Nephron (organoid): ENCODE data around the gene PIGQ.

ENCODE experiments used
- H3K27ac Mint-ChIP-seq, 3 experiments: 2 replicates each; pipeline ENCODE4 v1.8.0; 2020; ENCODE audit warnings: mixed read lengths in 3 of 3, mild to moderate bottlenecking in 2 of 3, moderate library complexity in 1 of 3
- H3K27me3 Mint-ChIP-seq: 2 replicates; pipeline ENCODE4 v1.8.0; 2021; ENCODE audit warnings: low read depth, mild to moderate bottlenecking, moderate library complexity, mixed read lengths
- H3K36me3 Mint-ChIP-seq: 2 replicates; pipeline ENCODE4 v1.8.0; 2020; ENCODE audit warnings: low read depth, mixed read lengths
- H3K4me1 Mint-ChIP-seq: 2 replicates; pipeline ENCODE4 v1.8.0; 2020; ENCODE audit warnings: mixed read lengths
- H3K4me3 Mint-ChIP-seq, 3 experiments: 2 replicates each; pipeline ENCODE4 v1.8.0; 2020; ENCODE audit warnings: mild to moderate bottlenecking in 3 of 3, mixed read lengths in 3 of 3, moderate library complexity in 2 of 3
- H3K9me3 Mint-ChIP-seq: 2 replicates; pipeline ENCODE4 v1.8.0; 2020; ENCODE audit warnings: mixed read lengths
- TF ChIP-seq, protein P1 (sequence below), 3 experiments: fragments of 200-600 bp; sonication (generic); IDR thresholded peaks; one replicate each; pipeline ENCODE4 v1.5.0; 2021; ENCODE audit warnings: antibody characterized with exemption in 3 of 3; ENCODE audit not compliant: unreplicated experiment in 3 of 3

The PIGQ gene

DNA sequence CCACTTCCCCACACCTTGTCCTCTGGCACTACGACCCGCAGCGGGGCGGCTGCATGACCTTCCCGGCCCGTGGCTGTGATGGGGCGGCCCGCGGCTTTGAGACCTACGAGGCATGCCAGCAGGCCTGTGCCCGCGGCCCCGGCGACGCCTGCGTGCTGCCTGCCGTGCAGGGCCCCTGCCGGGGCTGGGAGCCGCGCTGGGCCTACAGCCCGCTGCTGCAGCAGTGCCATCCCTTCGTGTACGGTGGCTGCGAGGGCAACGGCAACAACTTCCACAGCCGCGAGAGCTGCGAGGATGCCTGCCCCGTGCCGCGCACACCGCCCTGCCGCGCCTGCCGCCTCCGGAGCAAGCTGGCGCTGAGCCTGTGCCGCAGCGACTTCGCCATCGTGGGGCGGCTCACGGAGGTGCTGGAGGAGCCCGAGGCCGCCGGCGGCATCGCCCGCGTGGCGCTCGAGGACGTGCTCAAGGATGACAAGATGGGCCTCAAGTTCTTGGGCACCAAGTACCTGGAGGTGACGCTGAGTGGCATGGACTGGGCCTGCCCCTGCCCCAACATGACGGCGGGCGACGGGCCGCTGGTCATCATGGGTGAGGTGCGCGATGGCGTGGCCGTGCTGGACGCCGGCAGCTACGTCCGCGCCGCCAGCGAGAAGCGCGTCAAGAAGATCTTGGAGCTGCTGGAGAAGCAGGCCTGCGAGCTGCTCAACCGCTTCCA lies 63.7 kb downstream of the PIGQ start:
- H3K27me3 Mint-ChIP-seq: peaks cover 5% of the 10 kb centered on the region
- no peaks in the 10 kb centered on the region for H3K9me3 Mint-ChIP-seq
- no peak overlapping the region for H3K4me3 Mint-ChIP-seq
- H3K27ac Mint-ChIP-seq: no peak overlapping the region
- H3K36me3 Mint-ChIP-seq: peaks cover 7% of the 10 kb centered on the region
- H3K4me1 Mint-ChIP-seq: peaks cover 14% of the 10 kb centered on the region
- TF ChIP-seq, protein P1, sequence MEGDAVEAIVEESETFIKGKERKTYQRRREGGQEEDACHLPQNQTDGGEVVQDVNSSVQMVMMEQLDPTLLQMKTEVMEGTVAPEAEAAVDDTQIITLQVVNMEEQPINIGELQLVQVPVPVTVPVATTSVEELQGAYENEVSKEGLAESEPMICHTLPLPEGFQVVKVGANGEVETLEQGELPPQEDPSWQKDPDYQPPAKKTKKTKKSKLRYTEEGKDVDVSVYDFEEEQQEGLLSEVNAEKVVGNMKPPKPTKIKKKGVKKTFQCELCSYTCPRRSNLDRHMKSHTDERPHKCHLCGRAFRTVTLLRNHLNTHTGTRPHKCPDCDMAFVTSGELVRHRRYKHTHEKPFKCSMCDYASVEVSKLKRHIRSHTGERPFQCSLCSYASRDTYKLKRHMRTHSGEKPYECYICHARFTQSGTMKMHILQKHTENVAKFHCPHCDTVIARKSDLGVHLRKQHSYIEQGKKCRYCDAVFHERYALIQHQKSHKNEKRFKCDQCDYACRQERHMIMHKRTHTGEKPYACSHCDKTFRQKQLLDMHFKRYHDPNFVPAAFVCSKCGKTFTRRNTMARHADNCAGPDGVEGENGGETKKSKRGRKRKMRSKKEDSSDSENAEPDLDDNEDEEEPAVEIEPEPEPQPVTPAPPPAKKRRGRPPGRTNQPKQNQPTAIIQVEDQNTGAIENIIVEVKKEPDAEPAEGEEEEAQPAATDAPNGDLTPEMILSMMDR (IDR thresholded peaks at IDR 0.05; ENCODE audit: unreplicated experiment in 3 of 3): no peak
